OCI-LY1 (cell line): ENCODE measurements around the gene ZNF485.

ENCODE experiments used
- EZH2 ChIP-seq: fragments of 200-600 bp; sonication (generic), shearing (Covaris generic); IDR thresholded peaks from 2 replicates; pipeline ENCODE4 v1.8.0; 2017; ENCODE audit warnings: borderline replicate concordance, mixed run types, mild to moderate bottlenecking, antibody characterized with exemption, low read length, moderate library complexity, mixed read lengths
- TF ChIP-seq, protein P1 (sequence below): fragments of 200-600 bp; sonication (generic), shearing (Covaris generic); IDR thresholded peaks from 2 replicates; pipeline ENCODE4 v1.5.1; 2017; ENCODE audit warnings: mild to moderate bottlenecking, antibody characterized with exemption, low read length, moderate library complexity, mixed read lengths

DNA sequence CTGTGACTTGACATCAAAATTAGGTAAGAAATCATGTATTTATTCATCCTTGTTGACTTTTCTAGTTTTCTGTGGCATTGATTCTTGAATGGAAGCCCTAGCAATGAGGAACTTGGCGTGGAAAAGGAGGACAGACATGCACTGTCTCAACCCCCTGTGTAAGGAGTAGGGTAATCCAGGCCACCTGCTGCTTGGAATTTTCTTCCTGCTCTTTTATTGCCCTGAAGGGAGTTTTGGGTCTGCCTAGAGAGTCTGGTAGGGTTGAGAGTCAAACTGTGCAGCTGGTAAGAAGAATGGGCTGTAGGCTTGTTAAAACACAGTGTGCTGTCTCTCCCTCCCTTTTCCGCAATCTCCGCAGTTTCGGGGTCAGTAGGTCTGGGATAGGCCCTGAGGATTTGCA, 22.7 kb downstream of the ZNF485 start:
- TF ChIP-seq, protein P1, sequence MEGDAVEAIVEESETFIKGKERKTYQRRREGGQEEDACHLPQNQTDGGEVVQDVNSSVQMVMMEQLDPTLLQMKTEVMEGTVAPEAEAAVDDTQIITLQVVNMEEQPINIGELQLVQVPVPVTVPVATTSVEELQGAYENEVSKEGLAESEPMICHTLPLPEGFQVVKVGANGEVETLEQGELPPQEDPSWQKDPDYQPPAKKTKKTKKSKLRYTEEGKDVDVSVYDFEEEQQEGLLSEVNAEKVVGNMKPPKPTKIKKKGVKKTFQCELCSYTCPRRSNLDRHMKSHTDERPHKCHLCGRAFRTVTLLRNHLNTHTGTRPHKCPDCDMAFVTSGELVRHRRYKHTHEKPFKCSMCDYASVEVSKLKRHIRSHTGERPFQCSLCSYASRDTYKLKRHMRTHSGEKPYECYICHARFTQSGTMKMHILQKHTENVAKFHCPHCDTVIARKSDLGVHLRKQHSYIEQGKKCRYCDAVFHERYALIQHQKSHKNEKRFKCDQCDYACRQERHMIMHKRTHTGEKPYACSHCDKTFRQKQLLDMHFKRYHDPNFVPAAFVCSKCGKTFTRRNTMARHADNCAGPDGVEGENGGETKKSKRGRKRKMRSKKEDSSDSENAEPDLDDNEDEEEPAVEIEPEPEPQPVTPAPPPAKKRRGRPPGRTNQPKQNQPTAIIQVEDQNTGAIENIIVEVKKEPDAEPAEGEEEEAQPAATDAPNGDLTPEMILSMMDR, result no peak
- no peak for TF ChIP-seq EZH2
